ENCODE data around the gene GALNT9. TPM values are rescaled to one million over a fixed set of nuclear protein-coding genes. Genes with fewer than 3 reads are reported as not detected.

The GALNT9 gene
- total RNA-seq, 1 donor from 2014 or later: not detected

DNA sequence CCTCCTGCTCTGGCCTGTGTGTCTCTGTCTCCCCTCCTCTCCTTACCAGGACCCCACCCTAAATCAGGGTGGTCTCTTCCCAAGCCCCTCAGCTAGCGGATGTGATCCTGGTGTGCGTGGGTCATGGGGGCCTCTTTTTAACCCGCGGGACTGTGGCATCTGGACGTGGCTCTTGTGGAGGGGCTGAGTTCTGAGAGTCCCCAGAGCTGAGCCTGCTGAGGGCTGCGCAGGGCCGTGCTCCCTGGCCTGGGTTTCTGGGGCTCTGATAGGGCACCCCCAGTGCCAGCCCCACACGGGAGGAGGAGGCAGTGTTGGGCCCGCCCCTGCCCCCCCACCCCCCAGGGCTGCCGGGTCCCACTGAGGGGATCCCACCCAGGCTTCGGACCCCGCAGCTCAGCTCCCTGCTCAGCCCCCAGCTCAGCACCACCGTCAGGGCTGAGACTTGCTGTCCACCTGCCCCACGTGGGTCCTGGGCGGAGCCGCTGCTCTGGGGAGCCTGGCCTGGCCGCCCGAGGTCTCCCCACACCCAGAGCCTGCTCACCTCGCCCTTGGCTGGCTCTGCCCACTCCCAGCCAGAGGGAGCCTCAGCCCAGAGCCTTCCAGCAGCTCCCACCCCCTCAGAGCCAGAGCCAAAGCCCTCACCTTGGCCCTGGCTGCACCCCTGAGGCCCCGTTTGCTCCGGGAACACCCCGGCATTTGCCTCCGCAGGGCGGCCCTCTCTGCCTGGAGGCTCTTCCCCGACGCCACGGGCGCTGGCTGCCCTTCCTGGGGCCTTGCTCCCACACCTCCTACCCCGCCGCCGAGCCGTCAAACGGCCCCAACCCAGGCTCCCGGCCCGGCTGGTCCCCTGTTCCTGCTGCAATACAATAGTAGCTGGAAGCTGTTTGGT, 153.6 kb downstream of the GALNT9 start:
- ATAC-seq: no peak
- intact Hi-C loops (cut with DNase I): no loop called here
- no peak for DNase-seq (ENCODE audit: low spot score)

DNA sequence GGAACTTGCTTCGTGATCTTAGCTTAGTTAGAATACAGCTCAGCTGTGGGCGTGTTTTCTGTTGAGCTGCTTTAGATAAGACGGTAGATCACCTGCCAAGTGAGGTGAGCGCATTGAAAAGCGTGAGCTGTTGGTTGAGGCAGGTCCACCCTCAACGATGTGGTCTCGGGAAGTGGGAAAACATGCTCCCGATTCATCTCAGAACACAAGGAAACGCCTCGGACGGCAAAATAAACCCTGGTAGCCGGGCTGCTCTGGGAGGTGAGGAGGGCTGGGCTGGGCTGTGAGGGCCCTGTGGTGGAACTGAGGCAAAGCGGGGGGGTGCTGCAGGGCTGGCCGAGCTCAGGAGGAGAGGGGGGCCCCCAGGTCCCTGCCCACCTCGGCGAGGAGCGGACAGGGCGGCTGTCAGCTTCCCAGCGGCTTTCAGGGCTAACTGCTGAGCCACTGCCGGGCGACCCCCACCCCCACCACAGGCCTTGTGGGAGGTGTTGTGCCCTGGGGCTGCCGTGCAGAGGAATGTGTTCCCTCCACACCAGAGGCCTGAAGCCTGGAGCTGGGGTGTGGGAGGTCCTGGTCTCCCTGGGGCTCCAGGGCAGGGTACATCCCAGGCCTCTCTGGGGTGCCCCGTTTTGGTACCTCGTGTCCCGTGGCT, 154.4 kb downstream of the GALNT9 start:
- intact Hi-C loops (cut with DNase I): no loop called here
- no peak for ATAC-seq
- no peak for DNase-seq (ENCODE audit: low spot score)

DNA sequence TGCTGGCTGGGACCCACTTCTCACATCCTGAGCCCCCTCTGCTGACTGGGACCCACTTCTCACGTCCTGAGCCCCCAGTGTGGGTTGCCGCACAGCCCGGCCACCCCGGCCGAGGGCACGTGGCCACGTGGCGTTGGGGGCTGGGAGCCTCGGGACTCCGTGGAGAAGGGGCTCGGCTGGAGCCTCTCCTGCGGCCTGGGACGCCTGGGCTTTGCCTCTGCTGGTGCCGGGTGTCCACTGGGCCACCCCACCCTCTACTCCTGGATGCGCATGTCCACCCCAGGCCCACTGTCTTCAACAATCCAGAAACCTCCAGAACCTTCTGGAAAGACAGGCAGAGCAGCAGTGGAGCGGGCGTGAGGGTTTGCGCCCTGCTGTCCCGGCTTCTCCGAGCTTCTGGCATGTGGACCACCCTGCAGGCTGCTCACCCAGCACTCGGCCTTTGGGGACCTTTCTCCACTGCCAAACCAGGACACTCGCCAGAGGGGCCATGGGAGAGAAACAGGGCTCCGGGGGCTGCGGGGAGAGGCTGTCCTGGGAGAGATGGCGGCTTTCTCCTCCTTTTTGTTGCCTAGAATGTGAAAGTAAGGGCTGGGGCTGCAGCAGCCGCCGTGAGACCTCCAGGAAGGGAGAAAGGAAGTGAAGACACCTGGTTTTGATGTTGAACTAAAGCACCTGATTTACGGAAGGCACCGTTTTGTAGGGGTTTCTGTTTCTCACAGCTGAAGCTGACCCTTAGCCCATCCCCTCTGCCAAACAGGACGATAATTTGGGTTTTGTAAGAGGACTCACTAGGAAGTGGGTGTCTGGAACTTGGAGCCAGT, 155.2 kb downstream of the GALNT9 start:
- intact Hi-C loops (cut with DNase I): no loop called here
- DNase-seq (ENCODE audit: low spot score) (no peak), ATAC-seq (no peak)

DNA sequence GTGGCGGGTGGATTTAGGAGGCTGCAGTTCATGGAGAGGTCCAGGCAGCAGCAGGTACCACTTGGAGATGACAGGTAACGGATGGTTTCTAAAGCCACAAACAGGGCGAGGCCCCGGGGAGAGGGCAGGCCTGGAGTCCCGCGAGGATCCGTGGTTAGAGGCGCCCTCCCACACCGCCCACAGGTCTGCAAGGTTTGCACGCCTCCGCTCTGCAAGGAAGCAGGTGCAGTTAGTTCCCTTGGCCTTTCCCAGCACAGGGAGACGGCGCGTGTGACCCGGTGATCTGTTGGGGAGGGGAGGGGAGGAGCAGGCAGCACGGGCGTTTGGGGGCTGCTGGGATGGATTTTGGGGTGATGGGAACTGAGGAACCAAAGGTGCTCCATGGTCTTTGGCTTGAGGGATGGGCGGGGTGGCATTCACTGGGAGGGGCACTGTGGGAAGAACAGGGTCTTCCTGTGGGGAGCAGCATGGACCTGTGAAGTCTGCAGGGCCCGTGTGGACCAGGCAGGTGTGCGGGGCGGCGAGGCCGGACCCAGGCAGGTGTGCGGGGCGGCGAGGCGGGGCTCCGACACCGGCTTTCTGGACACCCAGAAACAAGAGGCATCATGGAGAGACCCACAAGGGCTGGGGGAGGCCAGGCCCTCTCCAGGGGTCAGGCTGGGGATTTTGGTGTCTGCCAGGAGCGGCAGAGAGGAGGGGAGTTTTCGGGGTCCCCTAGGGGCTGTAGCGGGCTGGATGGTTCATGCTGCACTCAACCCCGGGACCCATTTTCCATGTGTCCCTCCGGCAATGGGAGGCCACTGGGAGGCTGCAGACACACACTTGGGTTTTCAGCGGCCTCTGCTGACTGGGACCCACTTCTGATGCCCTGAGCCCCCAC, 156.0 kb downstream of the GALNT9 start:
- intact Hi-C loops (cut with DNase I): no loop called here
- no peak for ATAC-seq
- no peak for DNase-seq (ENCODE audit: low spot score)

DNA sequence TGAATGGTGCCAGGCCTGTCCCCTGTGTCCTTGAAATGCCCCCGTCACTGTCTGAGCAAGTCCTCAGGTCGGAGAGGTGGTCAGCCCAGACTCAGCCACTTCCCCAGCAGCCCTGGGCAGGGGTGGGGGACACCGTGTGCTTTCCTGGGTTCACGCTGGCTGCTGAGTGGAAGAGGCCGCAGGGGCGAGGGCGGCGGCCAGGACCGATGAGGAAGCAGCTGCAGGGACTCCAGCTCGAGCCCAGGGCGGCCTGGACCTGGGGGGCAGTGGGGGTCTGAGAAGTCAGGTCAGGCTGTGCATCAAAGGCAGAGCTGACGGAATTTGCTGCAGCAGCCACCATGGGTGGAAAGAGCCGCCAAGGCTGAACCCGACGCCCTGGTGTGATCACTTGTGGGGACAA, 156.8 kb downstream of the GALNT9 start:
- DNase-seq (ENCODE audit: low spot score) (no peak), ATAC-seq (no peak)
- intact Hi-C loops (cut with DNase I): no loop called here

DNA sequence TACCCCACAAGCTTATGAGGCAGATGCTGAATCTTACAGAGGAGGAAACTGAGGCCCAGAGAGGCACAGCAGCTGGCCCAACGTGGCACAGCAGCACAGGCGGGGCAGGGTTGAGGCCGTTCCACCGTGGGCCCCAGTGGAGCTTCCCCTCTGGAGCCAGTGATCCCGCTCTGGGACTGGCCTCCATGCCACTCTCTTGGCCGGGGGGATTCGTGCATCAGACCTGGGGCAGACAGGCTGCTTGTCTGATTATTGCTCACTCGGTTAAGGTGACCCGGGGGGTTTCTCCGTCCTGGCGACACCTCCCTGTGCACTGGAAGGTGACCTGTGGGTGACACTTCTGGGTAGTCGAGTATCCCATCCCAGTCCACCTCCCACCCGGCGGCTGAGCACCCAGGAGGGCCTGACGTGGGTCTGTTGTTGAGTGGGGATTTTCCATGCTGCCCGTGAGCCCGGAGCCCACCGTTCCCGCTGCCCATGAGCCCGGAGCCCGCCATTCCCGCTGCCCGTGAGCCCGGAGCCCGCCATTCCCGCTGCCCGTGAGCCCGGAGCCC, 157.3 kb downstream of the GALNT9 start:
- ATAC-seq: no peak
- intact Hi-C loops (cut with DNase I): no loop called here
- no peak for DNase-seq (ENCODE audit: low spot score)

DNA sequence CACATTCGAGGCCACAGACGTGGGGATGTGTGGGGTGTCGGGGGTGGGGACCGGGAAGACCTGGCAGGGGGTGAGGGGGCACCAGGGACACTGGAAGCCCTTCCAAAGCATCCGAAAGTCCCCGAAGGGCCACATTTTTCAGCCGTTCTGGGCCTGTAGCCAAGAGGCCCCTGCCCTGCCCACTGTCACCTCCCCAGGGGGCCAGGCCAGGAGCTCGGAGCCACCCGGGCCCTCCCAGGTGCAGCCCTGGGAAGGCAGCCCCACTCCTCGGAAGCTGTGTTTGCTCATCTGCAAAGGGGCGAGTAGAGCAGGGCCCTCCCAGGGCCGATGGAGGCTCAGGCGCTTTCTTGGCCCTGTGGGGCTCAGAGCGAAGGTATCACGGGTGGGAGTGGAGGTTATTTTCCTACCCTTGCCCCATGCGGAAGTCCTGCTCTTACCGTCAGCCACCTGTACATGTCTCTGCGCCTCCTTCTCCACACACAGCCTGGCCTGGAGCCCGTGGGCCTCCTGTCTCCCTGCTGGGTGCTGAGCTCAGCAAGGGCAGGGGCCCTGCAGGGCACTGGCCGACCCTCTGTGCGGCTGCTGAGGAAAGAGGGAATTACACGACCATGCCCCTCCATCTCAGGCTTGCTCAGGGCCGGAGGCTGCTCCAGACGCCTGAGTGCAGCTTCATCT, 158.0 kb downstream of the GALNT9 start:
- ATAC-seq: no peak
- DNase-seq (ENCODE audit: low spot score): no peak
- intact Hi-C loops (cut with DNase I): no loop called here

DNA sequence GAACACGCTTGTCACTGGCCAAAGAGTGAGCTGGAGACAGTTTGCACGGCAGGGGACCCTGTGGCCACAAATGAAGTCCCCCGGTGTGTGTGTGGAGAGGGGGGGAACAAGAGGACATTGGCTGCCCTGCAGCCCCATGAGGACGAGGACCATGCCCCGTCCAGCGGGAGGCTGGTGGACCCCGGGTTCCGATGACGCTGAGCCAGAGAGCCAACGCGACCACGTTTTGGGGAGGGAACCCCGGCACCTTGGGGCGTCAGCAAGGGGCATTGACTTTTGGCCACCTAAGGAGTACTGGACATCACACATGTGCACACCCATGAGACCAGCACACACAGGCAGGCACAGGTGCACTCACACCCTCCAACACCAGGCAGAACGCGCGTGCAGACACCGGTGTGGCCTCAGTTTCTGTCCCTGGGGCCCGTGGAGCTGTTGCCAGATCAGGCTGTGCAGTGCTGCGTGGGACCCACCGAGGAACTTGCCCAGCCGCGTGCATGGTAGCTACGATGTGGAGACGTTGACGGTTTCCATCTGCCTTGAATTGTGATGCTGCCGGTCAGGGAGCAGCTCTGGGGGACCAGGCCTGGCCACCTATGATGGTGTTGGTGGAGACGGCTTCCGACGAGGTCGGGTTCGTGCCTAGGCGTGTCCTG, 158.6 kb downstream of the GALNT9 start:
- no peak for DNase-seq (ENCODE audit: low spot score)
- intact Hi-C loops (cut with DNase I): no loop called here
- no peak for ATAC-seq

DNA sequence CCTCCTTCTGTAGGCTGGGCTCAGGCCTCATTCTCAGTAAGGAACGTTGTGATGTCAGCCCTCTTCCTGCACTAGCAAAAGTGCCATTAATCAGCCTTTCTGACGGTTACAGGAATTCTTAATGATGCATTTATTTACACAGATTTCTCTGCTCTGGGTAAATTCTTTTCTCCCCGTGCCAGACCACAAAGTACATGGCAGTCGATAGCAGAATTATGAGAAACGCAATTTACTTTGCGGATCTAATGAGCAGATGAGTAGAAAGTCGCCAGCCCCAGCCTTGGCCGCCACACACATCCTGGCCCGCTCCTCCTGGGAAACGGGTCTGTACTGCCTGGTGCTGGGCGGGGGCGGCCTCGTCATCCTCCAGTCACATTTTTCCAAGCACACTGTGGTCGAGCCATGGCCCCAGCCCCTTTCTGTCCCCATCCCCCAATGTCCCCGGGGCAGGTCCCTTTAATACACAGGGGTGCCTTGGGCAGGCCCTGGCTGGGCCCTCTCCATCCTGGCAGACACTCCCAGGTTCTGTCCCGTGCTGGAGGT, 159.2 kb downstream of the GALNT9 start:
- intact Hi-C loops (cut with DNase I): no loop called here
- ATAC-seq: no peak
- DNase-seq (ENCODE audit: low spot score): no peak

DNA sequence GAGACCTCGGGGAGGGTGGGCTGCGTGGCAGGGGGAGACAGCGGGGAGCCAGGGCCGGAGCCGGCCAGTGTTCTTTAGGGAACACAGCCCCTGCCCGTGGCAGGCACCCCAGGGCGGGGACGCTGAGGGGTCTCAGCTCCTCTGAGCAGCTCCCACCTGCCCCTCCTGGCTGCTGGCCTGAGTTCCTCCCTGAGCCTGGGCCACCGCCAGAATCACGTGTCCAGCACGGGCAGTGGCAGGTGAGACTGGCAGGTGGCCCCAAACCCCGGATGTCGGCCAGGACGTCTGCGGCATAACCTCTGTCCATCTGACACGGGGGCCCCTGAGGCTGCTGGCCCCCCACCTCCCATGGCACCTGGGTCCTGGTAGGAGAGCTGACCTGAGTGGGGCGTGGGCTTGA, 160.0 kb downstream of the GALNT9 start:
- no peak for ATAC-seq
- intact Hi-C loops (cut with DNase I): no loop called here

DNA sequence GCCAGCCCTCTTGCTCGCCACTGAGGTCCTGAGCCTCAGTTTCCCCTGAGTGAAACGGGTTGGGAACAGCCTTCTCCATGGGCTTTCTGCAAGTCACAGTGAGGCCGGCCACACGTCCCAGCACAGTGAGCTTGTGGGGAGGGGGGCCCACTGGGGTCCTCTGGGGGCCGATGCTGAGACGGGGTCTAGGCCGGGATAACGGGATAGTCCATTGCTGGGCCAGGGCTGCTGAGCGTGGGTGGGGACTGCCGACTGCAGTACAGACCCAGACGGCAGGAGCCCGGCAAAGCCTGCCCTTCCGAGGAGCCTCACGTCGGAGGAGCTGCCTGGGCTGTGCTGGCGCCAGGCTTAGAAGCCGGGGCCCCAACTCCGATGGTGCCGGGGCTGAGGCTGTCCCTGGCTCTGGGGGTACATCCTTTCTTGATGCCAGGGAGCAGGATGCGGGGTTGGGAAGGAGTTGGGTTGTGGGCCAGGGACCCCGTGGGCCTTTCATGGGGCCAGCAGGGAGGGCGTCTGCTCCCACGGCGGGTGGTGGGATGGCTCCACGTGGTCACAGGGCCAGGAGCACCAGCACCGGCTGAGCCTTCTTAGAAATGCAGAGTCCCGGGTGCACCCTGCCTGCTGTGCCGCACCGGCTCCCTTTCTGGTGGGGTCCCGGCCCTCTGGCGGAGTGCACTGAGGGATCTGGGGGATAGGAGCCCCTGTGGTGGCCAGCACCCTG, 160.9 kb downstream of the GALNT9 start:
- intact Hi-C loops (cut with DNase I): no loop called here
- no peak for ATAC-seq
- no peak for DNase-seq (ENCODE audit: low spot score)

More for the DNA sequence above, 160.0 kb downstream of the GALNT9 start:
- DNase-seq (ENCODE audit: low spot score): no peak

DNA sequence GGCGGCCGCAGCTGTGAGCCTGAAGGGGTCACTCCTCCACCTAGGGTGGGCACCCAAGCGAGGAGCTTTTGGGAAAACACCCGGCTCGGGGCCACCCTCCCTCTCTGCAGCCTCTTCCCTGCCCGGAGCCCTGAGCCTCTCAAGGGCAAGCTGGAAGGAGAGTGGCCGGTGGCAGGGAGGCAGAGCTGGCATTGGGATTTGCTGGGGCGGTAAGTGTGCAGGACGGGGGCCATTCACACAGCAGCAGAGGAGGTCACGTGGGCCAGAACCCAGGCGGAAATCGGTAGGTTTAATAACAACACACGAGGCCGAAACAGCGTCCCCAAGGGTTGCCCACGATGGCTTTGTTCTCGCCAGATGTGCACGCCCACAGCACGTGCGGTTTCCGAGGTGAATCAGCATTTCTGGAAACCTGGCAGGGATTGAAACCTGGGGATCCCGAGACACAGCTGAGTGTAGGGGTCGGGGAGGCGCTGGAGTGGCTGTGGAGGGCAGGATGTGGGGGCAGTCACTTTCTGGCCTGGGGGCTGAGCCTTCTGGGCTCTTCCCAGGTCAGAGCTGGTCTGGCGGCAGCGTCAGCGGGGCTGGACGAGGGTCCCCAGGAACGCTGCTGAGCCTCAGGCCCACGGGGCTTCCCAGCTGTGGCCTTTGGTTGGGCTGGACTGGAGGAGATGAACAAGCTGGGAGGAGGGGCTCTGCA, 161.6 kb downstream of the GALNT9 start:
- intact Hi-C loops (cut with DNase I): no loop called here
- ATAC-seq (no peak), DNase-seq (ENCODE audit: low spot score) (no peak)

DNA sequence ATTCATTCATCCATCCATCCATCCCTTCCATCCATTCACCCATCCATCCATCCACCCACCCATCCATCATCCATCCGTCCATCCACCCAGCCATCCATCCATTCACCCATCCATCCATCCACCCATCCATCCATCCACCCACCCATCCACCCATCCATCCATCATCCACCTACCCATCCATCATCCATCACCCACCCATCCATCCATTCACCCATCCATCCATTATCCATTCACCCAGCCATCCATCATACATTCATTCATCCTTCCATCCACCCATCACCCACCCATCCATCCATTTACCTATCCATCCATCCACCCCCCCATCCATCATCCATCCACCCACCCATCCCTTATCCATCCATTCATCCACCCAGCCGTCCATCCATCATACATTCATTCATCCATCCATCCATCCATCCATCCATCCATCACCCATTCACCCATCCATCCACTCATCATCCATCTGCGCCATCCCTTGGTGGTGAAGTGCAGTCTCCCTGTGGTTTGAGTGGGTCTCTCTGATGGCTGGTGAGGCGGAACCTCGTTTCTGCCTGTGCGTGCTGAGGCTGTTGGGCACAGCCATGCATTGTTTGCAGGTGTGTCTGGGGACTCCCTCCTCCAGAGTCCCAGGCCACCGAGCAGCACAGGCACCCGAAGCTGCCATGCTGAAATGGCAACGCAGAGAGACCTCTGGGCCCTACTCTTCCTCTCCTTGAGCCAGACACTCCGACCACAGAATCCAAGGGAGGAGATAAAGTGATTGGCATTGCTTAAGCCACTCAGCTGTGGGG, 162.4 kb downstream of the GALNT9 start:
- DNase-seq (ENCODE audit: low spot score): no peak
- ATAC-seq: no peak
- intact Hi-C loops (cut with DNase I): no loop called here

DNA sequence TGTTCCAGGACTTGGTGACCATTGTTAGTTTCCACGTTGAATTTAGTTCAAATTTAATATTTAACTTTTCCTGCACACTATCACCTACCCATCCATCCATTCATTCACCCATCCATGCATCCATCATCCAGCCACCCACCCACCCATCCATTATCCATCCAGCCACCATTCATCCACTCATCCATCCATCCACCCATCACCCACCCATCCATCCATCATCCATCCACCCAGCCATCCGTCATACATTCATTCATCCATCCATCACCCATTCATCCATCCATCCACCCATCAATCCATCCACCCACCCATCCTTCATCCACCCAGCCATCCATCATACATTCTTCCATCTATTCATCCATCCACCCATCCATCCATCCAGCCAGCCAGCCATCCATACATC, 163.3 kb downstream of the GALNT9 start:
- DNase-seq (ENCODE audit: low spot score) (no peak), ATAC-seq (no peak)
- intact Hi-C loops (cut with DNase I): no loop called here

DNA sequence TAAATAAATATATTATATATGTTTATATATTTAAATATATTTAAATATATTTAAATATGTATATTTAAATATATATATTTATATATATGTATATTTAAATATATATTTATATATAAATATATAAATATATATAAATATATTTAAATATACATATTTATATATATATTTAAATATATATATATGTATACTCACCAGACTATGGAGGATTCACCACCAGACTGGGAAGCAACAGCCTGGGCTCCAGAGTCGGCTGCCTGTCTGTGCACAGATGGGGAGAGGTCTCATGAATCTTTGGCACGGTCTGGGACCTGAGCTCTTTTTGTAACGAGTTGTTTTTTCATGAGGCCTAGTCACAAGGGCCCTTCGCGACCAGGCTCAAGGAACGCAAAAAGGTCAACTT, 163.8 kb downstream of the GALNT9 start:
- ATAC-seq: no peak
- no peak for DNase-seq (ENCODE audit: low spot score)
- intact Hi-C loops (cut with DNase I): no loop called here

Measured in sciatic nerve (tissue), 2 donors.